Activated CD8-positive, alpha-beta T cell treated with anti-CD3 and anti-CD28 coated beads for 36 hours (primary cell): ENCODE results near the gene GDF9. TPM values are rescaled to one million over a fixed set of nuclear protein-coding genes. Genes with fewer than 3 reads are reported as not detected.

Experiments
- ATAC-seq: fragments of 200-7000 bp; cut with Tn5 transposase; one replicate; pipeline ENCODE4 v1.10.0; 2021; ENCODE audit warnings: mild to moderate bottlenecking, moderate library complexity
- CTCF ChIA-PET: fragments of 350-600 bp; sonication (Branson Sonifier 250); formaldehyde crosslinking; loops from one replicate; lab custom pipeline; 2021; ENCODE audit warnings: antibody characterized with exemption; lab: Charles Lee
- POLR2A ChIA-PET: fragments of 350-600 bp; sonication (Branson Sonifier 250); formaldehyde crosslinking; loops from one replicate; lab custom pipeline; 2021; ENCODE audit warnings: antibody characterized with exemption; lab: Charles Lee
- DNase-seq: peaks from one replicate; pipeline ENCODE4 v3.0.0-alpha.2; 2020
- H3K27ac Mint-ChIP-seq: one replicate; pipeline ENCODE4 v1.8.0; 2021; ENCODE audit warnings: mild to moderate bottlenecking, mixed read lengths
- H3K27me3 Mint-ChIP-seq: one replicate; pipeline ENCODE4 v1.8.0; 2021; ENCODE audit warnings: mixed read lengths
- H3K36me3 Mint-ChIP-seq: one replicate; pipeline ENCODE4 v1.8.0; 2021; ENCODE audit warnings: low read depth, mixed read lengths
- H3K4me1 Mint-ChIP-seq: one replicate; pipeline ENCODE4 v1.8.0; 2021; ENCODE audit warnings: low read depth, mixed read lengths
- H3K4me3 Mint-ChIP-seq: one replicate; pipeline ENCODE4 v1.8.0; 2021; ENCODE audit warnings: mild to moderate bottlenecking, moderate library complexity, mixed read lengths
- H3K9me3 Mint-ChIP-seq: one replicate; pipeline ENCODE4 v1.8.0; 2021; ENCODE audit warnings: mixed read lengths
- CTCF ChIP-seq: fragments of 200-600 bp; IDR thresholded peaks from one replicate; pipeline ENCODE4 v1.8.0; 2022; ENCODE audit warnings: antibody characterized with exemption, mild to moderate bottlenecking
- intact Hi-C: fragments of 100-400 bp; cut with micrococcal nuclease; formaldehyde crosslinking; loops from one replicate; pipeline ENCODE4 v1.10.0; 2022
- total RNA-seq, 2 experiments: library from RNA; stranded (reverse); gene quantifications; one replicate each; pipeline ENCODE4 v1.2.3, GENCODE V29; 2021

Gene GDF9
- total RNA-seq, 2 experiments from 2014 or later, result 0.90 to 0.94 TPM

- H3K36me3 Mint-ChIP-seq, result no peaks in the 10 kb centered on the region
- TF ChIP-seq CTCF, result no peak
- ChIA-PET POLR2A (interaction anchor here (2.1 kb wide), 1 partner anchor 13 kb away, joined by 9 read pairs; the partner anchor contains the start of gene SOWAHA), CTCF (interaction anchor here (0.6 to 3.2 kb wide), 7 partner anchors 12 to 326 kb away, joined by 3 to 15 read pairs (median 3); partner anchors contain the start of gene HSPA4)
- DNase-seq, result no peak
- H3K9me3 Mint-ChIP-seq, result no peaks in the 10 kb centered on the region
- ATAC-seq, result no peak
- peak overlapping the region; percentile 41 for H3K4me3 Mint-ChIP-seq
- intact Hi-C loops, result loop anchor here (10.0 kb wide), 1 partner anchor 442 kb away; no protein-coding TSS in a partner anchor
- H3K27me3 Mint-ChIP-seq, result peaks cover 58% of the 10 kb centered on the region
- no peak overlapping the region for H3K27ac Mint-ChIP-seq
- H3K4me1 Mint-ChIP-seq, result peaks cover 7% of the 10 kb centered on the region
Observed at GRCh38 chr5:132826424-132827082, 39.7 kb downstream of the GDF9 start.

- no peak for TF ChIP-seq CTCF
- ChIA-PET POLR2A (interaction anchor here (2.1 kb wide), 1 partner anchor 12 kb away, joined by 9 read pairs; the partner anchor contains the start of gene SOWAHA), CTCF (interaction anchor here (0.6 to 3.2 kb wide), 8 partner anchors 11 to 325 kb away, joined by 3 to 15 read pairs (median 3); partner anchors contain the start of gene HSPA4)
- H3K4me1 Mint-ChIP-seq, result peaks cover 6% of the 10 kb centered on the region
- ATAC-seq (peak; percentile 45), DNase-seq (peak; percentile 51)
- peaks cover 56% of the 10 kb centered on the region for H3K27me3 Mint-ChIP-seq
- H3K36me3 Mint-ChIP-seq, result no peaks in the 10 kb centered on the region
- intact Hi-C loops, result loop anchor here (10.0 kb wide), 1 partner anchor 441 kb away; no protein-coding TSS in a partner anchor
- H3K9me3 Mint-ChIP-seq, result no peaks in the 10 kb centered on the region
- no peak overlapping the region for H3K27ac Mint-ChIP-seq
- peak overlapping the region; percentile 41 for H3K4me3 Mint-ChIP-seq
Observed at GRCh38 chr5:132825834-132826391, 40.4 kb downstream of the GDF9 start.

- Mint-ChIP-seq H3K4me1 (peaks cover 6% of the 10 kb centered on the region), H3K27me3 (peaks cover 56% of the 10 kb centered on the region), H3K27ac (no peak overlapping the region), H3K4me3 (peak overlapping the region; percentile 32), H3K9me3 (no peaks in the 10 kb centered on the region), H3K36me3 (no peaks in the 10 kb centered on the region)
- intact Hi-C loops, result loop anchor here (10.0 kb wide), 1 partner anchor 440 kb away; no protein-coding TSS in a partner anchor
- ChIA-PET CTCF (interaction anchor here (0.8 to 3.2 kb wide), 4 partner anchors 11 to 299 kb away, joined by 3 to 15 read pairs (median 9); no protein-coding TSS in a partner anchor), POLR2A (interaction anchor here (1.3 to 2.1 kb wide), 2 partner anchors 12 to 200 kb away, joined by 3 to 9 read pairs; partner anchors contain the start of gene SOWAHA)
- ATAC-seq, result peak; percentile 6
- no peak for DNase-seq
- TF ChIP-seq CTCF, result no peak
Observed at GRCh38 chr5:132825033-132825833, 41.0 kb downstream of the GDF9 start.

GRCh38 chr5:132824426-132824825, 41.8 kb downstream of the GDF9 start:
- ATAC-seq (no peak), DNase-seq (no peak)
- peaks cover 10% of the 10 kb centered on the region for H3K4me1 Mint-ChIP-seq
- ChIA-PET CTCF (interaction anchor here (0.8 to 3.2 kb wide), 4 partner anchors 10 to 318 kb away, joined by 3 to 15 read pairs (median 9); no protein-coding TSS in a partner anchor), POLR2A (interaction anchor here (1.3 to 2.1 kb wide), 2 partner anchors 11 to 201 kb away, joined by 3 to 9 read pairs; partner anchors contain the start of gene SOWAHA)
- peak overlapping the region; percentile 32 for H3K4me3 Mint-ChIP-seq
- no peaks in the 10 kb centered on the region for H3K36me3 Mint-ChIP-seq
- no peak overlapping the region for H3K27ac Mint-ChIP-seq
- intact Hi-C loops, result loop anchor here (5.0 to 10.0 kb wide), 2 partner anchors 77 to 440 kb away; partner anchors contain the start of gene CCNI2
- no peaks in the 10 kb centered on the region for H3K9me3 Mint-ChIP-seq
- peaks cover 59% of the 10 kb centered on the region for H3K27me3 Mint-ChIP-seq
- no peak for TF ChIP-seq CTCF
